HG02678 (cell line): ENCODE data around the gene ZFR2.

Experiments used
- ATAC-seq: cut with Tn5 transposase; IDR thresholded peaks from one replicate; pipeline ENCODE4 v1.9.1; 2021; ENCODE audit warnings: mild to moderate bottlenecking, moderate library complexity; ENCODE audit not compliant: unreplicated experiment

The ZFR2 gene

DNA sequence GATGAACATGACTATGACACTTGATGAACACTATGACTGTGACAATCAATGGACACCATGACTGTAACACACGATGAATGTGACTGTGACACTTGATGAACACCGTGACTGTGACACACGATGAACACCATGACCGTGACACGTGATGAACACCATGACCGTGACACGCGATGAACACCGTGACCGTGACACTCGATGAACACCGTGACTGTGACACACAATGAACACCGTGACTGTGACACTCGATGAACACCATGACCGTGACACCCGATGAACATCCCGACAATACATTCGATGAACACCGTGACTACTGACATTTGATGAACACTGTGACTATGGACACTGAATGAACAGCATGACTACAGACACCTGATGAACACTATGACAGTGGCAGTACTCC lies 30.9 kb downstream of the ZFR2 start:
- no peak for ATAC-seq

DNA sequence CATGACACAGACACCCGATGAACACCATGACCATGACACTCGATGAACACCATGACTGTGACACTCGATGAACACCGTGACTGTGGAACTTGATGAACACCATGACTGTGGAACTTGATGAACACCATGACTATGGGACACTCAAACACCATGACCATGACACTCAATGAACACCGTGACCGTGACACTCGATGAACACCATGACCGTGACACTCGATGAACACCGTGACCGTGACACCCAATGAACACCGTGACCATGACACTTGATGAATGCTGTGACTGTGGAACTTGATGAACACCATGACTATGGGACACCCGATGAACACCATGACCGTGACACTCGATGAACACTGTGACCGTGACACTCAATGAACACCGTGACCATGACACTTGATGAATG lies 31.5 kb downstream of the ZFR2 start:
- ATAC-seq, result no peak

DNA sequence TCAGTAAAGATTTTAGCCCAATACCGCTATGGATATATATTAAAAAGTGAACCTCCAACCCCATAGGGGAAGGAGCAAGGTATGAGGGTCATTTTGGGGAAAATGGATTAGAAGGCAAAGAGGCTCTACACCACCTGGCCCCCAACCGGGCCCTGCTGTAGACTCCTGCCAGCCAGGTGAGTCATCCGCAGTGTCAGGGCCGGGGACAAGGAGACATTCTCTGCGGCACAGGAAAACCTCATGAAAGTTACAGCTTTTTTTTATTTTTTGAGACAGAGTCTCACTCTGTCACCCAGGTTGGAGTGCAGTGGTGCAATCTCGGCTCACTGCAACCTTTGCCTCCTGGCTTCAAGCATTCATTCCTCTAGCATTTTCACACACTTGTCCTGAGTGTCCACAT lies 32.0 kb downstream of the ZFR2 start:
- ATAC-seq, result no peak

DNA sequence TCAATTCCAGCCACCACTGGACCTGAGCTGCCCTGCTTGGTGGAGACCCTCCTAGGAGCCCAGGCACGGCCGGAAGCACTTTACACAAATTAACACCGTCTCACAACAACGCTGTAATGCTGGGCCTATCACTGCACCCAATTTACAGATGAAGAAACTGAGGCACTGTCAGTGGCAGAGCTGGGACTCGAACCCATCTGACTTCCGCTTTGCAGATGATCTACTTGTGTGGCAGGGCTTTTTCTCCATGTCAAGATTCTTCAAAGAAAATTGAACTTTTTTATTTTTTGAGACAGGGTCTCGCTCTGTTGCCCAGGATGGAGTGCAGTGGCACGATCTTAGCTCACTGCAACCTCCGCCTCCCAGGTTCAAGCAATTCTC lies 33.8 kb downstream of the ZFR2 start:
- no peak for ATAC-seq

DNA sequence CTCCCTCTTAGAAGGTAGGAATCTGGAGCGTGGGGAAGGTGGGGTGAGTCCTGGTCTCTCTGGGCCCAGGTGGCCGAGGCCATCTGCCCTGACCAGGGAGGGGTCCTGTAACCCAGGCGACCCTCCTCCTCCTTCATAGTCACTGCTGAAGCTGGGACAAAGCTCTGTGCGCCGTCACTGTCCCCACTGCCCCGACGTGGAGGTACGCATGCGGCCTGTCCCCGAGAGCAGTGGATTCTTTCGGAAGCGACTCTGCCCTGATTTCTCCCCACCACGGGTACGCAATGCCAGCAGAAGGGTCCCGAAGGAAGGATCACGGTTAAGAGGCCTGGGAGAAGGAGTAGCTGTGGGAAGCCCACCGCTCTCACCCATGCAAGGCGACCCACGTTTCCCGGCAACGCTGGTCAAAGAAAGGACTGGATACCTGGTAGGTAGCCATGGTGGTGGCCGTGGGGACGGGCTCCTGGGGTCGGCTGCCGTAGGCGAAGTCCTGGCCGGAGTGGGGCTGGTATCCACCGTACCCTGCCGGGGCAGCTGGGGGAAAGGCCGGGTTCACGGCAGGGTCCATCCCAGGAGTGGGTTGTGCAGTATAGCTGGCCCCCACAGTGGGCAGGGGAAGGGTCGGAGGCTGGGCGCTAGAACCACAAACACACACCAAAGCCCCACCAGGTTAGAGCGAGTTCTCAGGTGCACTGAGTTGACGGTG lies 34.3 kb downstream of the ZFR2 start:
- ATAC-seq, result no peak

DNA sequence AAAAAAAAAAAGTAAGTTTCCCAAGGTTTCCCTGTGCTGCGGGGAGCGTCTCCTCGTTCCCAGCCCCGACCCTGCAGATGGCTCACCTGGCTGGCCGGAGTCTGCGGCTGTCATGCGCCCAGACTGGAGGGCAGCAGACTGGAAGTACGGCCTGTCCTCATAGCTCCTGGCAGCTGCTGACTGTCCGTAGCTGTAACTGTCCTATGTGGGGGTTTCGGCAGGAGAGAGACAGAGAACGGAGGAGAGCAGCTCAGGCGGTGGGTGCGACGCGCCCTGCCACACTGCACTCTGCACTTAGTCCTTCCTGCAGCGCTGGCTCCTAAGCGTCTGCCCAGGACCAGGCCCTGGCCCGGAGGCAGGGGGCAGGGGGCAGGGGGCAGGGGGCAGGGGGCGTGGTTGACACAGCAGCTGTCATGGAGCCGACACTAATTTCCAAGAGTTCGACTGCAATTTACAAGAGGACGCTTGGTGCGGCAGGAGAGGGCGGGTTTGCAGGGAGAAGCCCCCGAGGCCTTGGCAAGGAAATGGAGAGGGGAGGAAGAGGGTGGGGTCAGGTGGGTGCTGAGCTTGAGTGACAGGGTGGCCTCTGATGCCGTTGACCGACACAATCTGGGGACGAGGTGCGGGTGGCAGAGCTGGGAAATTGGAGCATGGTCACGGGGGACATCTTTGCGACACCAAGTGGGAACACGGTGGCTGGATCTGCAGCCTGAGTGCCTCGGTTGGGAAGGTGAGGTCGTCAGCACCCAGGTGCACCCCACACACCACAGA lies 35.1 kb downstream of the ZFR2 start:
- no peak for ATAC-seq

DNA sequence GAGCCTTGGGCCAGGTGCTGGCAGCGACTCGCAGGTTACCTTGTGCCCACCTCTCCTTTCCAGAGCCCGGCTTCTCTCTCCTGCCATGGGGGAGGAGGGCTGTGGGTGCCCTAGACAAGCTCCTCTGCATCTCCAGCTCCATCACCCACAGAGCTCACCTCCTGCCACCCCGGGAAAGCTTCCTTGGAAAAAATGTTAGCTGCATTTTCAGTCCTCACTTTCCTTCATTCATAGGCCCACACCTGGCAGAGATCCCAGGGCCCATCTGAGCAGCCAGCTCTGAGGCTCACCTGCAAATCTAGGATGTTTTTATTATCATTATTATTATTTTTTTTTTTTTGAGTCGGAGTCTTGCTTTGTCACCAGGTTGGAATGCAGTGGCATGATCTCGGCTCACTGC lies 36.8 kb downstream of the ZFR2 start:
- ATAC-seq, result no peak

DNA sequence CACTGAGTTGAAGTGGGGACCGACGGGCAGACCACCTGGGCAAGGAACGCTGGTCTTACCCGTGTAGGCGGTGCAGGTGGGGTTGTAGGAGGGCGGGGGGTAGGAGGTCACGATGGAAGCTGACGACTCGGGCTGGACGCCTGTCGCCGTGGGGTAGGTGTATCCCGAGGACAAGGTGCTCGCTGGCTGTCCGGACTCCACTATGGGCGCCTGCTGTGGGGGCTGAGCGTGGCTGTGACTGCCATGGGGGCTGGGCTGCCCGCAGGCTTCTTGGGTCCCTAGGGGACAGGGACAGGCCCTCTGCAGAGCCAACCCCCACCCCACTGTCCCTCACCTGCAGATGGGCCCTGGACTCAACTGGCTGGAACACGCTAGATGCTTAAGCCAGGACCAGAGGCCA lies 37.2 kb downstream of the ZFR2 start:
- ATAC-seq, result no peak

DNA sequence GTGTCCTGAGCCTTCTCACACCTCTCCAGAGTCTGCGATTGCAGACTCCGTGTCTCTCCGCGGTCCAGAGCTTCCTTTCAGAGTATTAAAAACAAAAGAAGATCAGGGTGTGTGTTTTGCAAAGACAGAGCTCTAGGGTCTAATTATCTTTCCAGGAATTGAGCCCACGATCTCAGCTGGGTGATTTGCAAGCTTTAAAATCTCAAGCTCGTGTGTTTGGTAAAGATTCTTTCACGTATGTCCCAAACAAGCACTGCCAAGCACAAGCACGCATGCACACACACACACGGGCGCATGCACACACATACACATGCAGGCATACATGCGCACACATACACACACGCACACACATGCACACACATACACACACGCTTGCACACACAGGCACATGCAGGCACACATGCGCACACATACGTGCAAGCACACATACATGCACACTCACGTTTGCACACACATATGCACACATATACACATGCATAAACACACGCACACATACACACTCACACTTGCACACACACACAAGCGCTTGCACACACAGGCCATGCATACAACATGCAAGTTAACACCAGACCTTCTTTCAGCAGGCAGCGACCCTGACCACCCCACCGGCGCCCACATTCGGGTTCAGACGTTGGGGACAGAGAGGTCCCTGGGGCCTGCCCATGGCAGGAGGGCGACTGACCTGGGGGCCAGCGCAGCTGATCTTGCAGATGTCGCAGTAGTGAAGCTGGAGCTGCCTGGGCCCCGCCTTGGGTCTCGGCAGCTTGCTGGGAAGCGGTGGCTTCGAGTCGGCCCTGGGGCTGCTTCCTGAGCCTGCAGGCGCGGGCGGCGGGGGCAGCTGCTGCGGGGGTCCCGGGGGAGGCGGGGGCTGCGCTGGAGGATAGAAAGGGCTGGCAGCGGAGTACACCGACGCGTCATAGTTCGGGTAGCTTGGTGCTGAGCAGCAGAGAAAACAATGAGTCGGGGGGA lies 37.9 kb downstream of the ZFR2 start:
- ATAC-seq, result no peak

DNA sequence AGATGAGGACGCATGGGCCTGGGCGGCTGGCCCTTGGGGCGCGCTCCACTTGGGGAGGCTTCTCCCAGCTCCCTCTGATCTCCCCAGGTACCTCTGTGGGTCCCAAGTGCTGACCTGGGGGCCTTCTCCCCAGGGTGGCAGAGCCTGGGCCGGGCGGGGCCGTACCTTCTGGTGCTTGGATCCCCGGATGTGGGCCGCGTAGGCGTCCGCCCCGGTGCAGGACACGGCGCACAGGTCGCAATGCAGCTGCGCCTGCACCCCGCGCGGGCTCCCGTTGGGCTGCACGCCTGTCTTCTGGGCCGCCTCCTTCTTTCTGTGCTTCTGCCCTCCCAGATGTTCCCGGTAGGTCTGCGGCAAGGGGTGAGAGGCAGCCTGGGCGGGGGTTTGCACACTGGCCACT lies 41.5 kb downstream of the ZFR2 start:
- ATAC-seq, result no peak

DNA sequence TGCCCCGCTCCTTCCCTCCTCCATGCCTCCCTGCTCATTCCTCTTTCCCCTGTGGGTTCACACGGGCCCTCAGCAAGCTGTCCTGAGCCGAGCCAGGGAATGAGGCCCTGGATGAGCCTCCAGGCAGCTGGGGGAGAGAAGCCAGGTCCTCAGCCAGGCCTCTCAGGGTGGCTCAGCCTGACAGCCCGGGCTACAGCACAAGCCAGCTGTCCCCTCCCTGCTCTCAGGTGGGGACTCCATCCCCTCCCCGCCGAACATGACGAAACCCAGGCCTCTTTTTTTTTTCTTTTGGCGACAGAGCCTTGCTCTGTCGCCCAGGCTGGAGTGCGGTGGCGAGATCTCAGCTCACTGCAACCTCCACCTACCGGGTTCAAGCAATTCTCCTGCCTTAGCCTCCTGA lies 42.7 kb downstream of the ZFR2 start:
- ATAC-seq, result no peak

DNA sequence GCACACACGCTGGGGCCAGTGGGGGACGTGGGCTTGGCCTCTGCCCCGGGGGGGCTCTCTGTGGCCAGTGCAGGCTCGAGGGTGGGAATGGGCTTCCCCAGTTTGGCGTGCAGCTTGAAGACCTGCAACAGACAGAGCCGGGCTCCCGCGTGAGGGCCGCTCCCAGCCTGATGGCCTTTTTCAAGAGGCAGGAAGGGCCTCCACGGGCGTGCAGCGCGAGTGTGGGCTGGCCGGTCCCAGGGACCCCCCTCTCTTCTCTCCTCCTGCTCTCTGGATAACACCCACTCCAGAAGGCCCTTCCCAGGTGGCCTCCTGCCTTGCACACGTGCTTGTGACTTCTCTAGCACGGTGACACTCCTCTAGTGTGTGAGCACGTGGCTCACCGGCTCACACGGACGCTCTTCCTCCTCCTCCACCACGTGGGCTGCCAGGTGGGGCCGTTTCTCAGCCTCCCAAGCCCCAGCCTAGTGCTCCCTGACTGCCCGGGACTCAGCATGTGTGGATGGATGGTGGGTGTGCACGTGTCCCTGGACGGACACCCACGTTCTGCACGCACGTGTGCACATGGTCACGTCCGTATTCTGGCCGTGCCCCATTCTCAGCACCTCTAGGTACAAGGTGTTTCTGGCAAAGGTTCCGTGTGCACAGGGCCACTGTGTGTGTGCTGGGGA lies 43.4 kb downstream of the ZFR2 start:
- ATAC-seq, result no peak

DNA sequence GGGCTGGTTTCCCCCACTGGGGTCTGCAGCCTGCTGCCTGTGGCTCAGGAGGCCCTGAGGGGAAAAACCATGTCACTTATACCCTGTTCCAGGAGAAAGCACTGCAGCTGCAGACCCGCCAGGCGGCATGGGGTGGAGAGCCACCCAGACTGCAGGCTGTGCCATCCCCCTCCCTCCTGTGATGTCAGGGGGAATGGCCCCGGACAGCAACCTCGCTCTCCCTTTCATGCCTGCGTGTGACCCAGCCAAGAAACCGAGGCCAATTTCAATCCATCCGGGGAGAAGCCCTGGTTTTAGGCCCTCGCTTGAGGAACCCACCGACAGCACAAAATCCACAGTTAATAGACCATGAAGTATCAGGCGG lies 45.5 kb downstream of the ZFR2 start:
- no peak for ATAC-seq

DNA sequence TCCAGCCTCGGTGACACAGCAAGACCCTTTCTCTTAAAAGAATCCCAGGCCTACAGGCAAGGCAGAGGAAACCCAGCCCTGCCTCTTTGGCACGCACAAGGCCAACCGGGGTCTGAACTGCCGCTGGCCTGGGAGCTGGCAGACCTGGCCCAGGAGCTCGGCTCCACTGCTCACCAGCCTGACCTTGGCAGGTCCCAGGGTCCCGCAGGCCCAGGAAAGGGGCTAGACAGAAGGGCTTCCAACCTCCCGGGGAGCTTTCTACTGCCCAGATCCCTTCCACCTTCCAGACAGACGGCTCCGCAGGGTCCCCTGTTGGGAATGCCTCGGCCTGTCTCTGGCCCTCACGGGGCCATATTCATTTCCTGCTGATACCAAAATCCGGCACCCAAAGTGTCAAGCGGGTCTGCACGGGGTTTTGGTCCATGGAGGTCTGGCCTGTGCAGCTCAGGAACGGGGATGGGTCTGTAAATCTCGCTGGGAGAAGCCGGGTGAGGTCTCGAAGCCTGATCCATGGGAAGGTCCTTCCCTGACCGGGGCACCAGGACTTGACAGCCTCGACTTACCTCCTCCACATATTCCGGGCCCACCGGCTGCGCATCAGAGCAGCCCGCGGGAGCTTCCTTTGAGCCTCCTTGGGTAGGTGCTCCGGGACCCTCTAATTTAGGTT lies 46.0 kb downstream of the ZFR2 start:
- no peak for ATAC-seq

DNA sequence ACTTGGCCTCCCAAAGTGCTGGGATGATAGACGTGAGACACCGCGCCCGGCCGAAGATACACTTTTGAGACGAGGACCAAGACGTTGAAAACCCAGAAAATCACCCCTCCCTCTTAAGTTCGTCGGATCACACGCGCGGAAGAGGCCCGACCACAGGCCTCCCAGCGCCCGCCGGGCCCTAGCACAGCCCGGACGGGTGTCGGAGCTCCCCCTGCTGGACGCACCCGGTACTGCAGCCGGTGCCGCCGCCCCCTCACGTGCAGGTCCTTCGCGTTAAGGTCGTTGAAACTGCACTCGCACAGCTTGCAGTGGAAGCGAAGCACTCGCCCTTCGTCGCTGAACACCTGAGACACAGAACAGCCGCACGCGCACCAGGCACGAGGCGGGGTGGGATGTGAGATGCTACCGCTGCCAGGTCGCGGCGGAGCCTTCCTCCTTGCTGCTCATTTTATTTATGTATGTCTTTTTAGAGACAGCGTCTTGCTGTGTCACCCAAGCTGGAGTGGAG lies 46.9 kb downstream of the ZFR2 start:
- ATAC-seq, result no peak

DNA sequence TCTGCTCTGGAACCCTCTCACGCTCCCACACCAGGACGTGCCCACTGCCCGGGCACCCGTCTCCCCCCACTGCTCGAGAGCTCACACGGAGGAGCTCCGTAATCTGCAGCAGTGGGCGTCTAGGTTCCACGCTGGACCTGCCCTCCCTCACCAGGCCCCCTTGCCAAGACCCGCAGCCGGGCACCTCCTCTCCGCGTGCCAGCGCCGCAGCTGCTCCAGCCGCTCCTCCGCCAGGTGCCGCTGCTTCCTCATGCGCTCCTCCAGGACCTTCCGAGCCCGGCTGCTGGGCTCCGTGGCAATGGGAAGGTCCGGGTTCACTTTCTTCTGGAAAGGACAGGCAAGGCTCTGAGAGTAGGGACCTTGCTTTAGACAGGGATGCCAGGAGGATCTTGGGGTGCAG lies 47.7 kb downstream of the ZFR2 start:
- no peak for ATAC-seq

DNA sequence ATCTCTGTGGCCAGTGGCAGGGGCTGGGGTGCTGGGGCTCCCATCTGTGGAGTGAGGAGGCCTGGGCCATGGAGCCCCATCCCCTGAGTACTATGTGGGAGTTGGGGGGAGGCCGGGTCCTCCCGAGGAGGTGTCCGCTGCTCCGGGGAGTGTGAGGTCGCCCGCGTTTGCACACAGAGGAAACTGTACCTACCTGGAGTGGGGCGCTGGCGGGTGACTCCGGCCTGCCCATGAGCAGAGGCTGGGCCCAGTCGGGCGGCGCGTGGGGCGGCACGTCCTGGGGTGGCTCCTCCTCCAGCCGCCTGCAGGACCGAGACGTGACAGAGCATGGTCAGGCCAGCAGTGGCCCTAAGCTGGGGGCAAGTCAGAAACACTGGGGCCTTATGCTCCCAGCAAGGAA lies 48.8 kb downstream of the ZFR2 start:
- no peak for ATAC-seq

DNA sequence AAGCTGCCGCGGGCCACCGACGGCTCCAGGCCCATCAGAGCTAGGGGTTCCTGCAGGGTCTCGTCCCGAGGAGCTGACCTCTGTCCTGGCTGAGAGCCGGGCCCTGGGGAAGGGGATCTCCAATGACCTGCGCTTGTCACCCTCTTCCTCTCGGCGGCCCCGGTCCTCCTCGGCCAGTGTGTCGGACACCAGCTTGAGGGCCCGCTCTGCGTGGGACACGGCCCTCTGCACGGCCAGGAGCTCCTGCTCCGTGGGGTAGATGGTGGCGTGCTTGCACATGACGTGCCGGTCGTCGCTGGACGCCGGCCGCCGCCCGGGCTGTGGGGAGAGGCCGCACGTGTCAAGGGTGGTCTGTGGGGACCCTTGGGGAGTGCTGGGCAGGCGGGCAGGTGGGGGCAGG lies 49.9 kb downstream of the ZFR2 start:
- ATAC-seq, result no peak

DNA sequence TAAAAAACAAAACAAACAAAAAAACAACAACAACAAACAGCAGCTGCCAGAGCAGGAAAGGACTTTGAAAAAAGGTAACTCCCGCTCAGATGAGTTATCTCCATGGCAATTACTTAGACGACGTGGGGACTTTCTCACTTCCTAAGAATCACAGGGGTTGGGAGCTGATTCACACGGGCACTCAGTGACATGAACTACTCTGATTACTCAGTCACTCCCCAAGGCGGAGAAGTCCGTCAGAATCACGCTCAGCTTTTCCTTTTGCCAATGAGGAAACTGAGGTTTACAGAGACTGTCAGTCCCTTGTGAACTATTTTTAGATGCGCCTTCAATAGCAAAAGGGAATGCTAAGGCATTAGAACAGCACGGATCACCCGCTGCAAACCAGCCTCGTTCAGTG lies 50.4 kb downstream of the ZFR2 start:
- ATAC-seq, result no peak

DNA sequence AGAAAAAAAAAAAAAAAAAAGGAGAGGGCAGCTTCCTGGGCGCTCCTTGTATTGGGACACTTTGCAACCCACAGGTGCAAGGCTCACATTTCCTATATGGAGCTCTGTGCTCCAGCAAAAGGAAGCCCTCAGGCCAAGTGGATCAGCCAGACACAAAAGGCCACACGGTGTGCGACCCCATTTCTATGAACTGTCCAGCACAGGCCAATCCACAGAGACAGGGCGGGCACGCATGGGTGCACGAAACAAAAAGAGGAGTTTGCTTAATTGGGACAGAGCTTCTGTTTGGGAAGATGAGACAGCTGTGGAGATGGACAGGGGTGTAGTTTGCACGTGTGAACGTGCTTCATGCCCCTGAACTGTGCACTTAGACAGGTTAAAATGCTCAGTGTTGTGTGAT lies 51.1 kb downstream of the ZFR2 start:
- no peak for ATAC-seq
